Activated naive CD4-positive, alpha-beta T cell treated with anti-CD3 and anti-CD28 coated beads for 36 hours (primary cell): ENCODE data around the gene TYMS. TPM values are rescaled to one million over a fixed set of nuclear protein-coding genes. Genes with fewer than 3 reads are reported as not detected.

Experiments
- total RNA-seq, 2 experiments: library from RNA; stranded (reverse); gene quantifications; one replicate each; pipeline ENCODE4 v1.2.3, GENCODE V29; 2021

Gene TYMS
- total RNA-seq, 2 experiments from 2014 or later: 315 to 325 TPM

Other genes starting within 250 kb of the TYMS start
- gene COLEC12, start 157.0 kb upstream of the TYMS start, total RNA-seq: not detected
- gene CETN1, start 77.3 kb upstream of the TYMS start, total RNA-seq: not detected
- gene CLUL1, start 60.7 kb upstream of the TYMS start, total RNA-seq: not detected
- 10 to 100 TPM; 61.3 to 66.1 TPM for gene ENOSF1, start 55.0 kb downstream of the TYMS start, total RNA-seq
- gene YES1, start 154.6 kb downstream of the TYMS start, total RNA-seq: 1 to 10 TPM; 6.7 to 8.3 TPM
- not detected for gene ADCYAP1, start 247.2 kb downstream of the TYMS start, total RNA-seq